ENCODE data around the gene SRP54.

DNA sequence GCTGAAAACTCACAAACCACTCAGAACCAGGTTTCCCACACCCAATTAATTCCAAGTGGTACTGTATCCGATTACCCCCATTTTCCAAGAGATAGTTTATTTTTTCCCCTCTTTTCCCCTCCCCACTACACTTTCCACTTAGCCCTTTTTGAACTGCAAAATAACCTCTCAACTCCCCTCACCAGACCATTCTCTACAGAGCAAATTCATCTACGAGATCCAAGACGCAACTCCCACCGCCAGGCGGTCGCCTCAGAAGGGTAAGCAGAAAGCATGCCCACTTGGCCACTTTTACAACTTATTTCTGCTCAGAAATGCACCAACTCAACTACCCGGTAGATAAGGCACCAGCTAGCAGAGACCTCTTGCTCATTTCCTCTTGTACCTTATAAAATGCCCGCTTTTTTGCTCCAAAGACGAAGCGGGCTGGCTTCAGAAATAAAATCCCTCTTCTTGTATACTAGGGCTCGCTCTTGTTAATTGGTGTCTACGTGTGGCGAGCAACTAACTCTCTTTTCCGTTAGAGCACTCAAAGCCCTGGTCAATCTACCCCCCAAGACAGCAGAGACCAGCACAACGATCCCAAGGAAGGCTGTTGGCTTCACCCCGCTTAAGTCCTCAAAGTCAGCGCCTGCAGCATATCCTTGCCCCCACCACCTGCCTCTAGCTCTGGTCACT lies 910 bp upstream of the SRP54 start:
- TF ChIP-seq POLR2A (IDR thresholded peaks at IDR 0.05; ENCODE audit: low read depth, low read length): no peak
- TF ChIP-seq POLR2AphosphoS5 (IDR thresholded peaks at IDR 0.05; ENCODE audit: low read depth, low read length): no peak; the same call in 1 of the 2 replicates
- no peak for TF ChIP-seq TAF1 (IDR thresholded peaks at IDR 0.05; ENCODE audit: borderline replicate concordance, low read depth, low read length)

Measured in GM12892 (cell line).